Peyer's patch (tissue), 4 donors: ENCODE data around the gene DEXI. TPM values are rescaled to one million over a fixed set of nuclear protein-coding genes. Genes with fewer than 3 reads are reported as not detected.

Source experiments
- DNase-seq, 3 donors: peaks; one replicate each; pipeline ENCODE4 v3.0.0-alpha.2; 2017 to 2019
- H3K27ac ChIP-seq, 4 donors: fragments of 200-600 bp; sonication (generic); one replicate each; pipeline ENCODE4 v1.5.1; 2016 to 2019
- H3K27me3 ChIP-seq, 2 donors: fragments of 200-600 bp; sonication (generic); one replicate each; pipeline ENCODE4 v1.5.1; 2019
- H3K36me3 ChIP-seq, 3 donors: fragments of 200-600 bp; sonication (generic); one replicate each; pipeline ENCODE4 v1.5.1; 2016 to 2019
- H3K4me1 ChIP-seq, 4 donors: fragments of 200-600 bp; sonication (generic); one replicate each; pipeline ENCODE4 v1.5.1; 2016 to 2019
- H3K4me3 ChIP-seq, 4 donors: fragments of 200-600 bp; sonication (generic); 1 replicate in 3 of 4; 2 replicates in 1 of 4; pipeline ENCODE4 v1.5.1; 2016 to 2019; ENCODE audit warnings: mild to moderate bottlenecking in 1 of 4
- H3K9me3 ChIP-seq, 4 donors: fragments of 200-600 bp; sonication (generic); one replicate each; pipeline ENCODE4 v1.5.1; 2016 to 2019; ENCODE audit warnings: mild to moderate bottlenecking in 1 of 4
- CTCF ChIP-seq, 6 experiments: fragments of 450-650 bp in 4 of 6; fragments of 200-600 bp in 2 of 6; sonication (generic) in 1 of 6; IDR thresholded peaks; one replicate each; pipeline ENCODE4 v1.5.1; 2017 to 2019; ENCODE audit warnings: antibody characterized with exemption in 6 of 6, mild to moderate bottlenecking in 3 of 6, moderate library complexity in 1 of 6
- POLR2A ChIP-seq, 2 donors: fragments of 450-650 bp; IDR thresholded peaks; one replicate each; pipeline ENCODE4 v1.5.1; 2017; ENCODE audit warnings: antibody characterized with exemption in 2 of 2, mild to moderate bottlenecking in 2 of 2, moderate library complexity in 2 of 2
- total RNA-seq, 4 donors: library from RNA; depleted of rRNA; stranded (reverse); fragments of >200 nt; gene quantifications; one replicate each; pipeline ENCODE4 v1.1.0, GENCODE V29; 2016

DEXI gene
- total RNA-seq, 4 donors from 2014 or later: 39.8 to 69.3 (median 60.9) TPM

- no peak for DNase-seq
- Histone ChIP-seq H3K9me3 (no peaks in the 10 kb centered on the region), H3K27me3 (no peaks in the 10 kb centered on the region), H3K27ac (no peak overlapping the region), H3K4me3 (no peak overlapping the region), H3K4me1 (peaks cover 0 to 25% (median 2%) of the 10 kb centered on the region in 4 donors), H3K36me3 (peaks cover 0 to 26% (median 0%) of the 10 kb centered on the region in 3 donors)
- TF ChIP-seq POLR2A (IDR thresholded peaks at IDR 0.05) (no peak), CTCF (IDR thresholded peaks at IDR 0.05) (no peak)
Measured at GRCh38 chr16:10921536-10922327, 20.5 kb downstream of the DEXI start.

GRCh38 chr16:10920726-10921427 lies 21.4 kb downstream of the DEXI start:
- Histone ChIP-seq H3K4me1 (peaks cover 0 to 25% (median 2%) of the 10 kb centered on the region in 4 donors), H3K27ac (no peak overlapping the region), H3K4me3 (no peak overlapping the region), H3K27me3 (no peaks in the 10 kb centered on the region), H3K9me3 (no peaks in the 10 kb centered on the region), H3K36me3 (peaks cover 0 to 18% (median 0%) of the 10 kb centered on the region in 3 donors)
- no peak for TF ChIP-seq POLR2A (IDR thresholded peaks at IDR 0.05)
- TF ChIP-seq CTCF (IDR thresholded peaks at IDR 0.05): no peak
- no peak for DNase-seq

- Histone ChIP-seq H3K27ac (peak overlapping the region in 1 of 4 donors; percentile 56), H3K27me3 (no peaks in the 10 kb centered on the region), H3K4me1 (peaks cover 0 to 31% (median 2%) of the 10 kb centered on the region in 4 donors), H3K9me3 (no peaks in the 10 kb centered on the region), H3K36me3 (no peaks in the 10 kb centered on the region), H3K4me3 (no peak overlapping the region)
- DNase-seq: no peak
- TF ChIP-seq CTCF (IDR thresholded peaks at IDR 0.05) (no peak), POLR2A (IDR thresholded peaks at IDR 0.05) (no peak)
Measured at GRCh38 chr16:10919003-10919351, 23.3 kb downstream of the DEXI start.

GRCh38 chr16:10918294-10919002 lies 23.8 kb downstream of the DEXI start:
- H3K9me3 ChIP-seq: no peaks in the 10 kb centered on the region
- peak overlapping the region in 3 of 4 donors; percentile 33 to 56 (median 48) for H3K27ac ChIP-seq
- no peak for TF ChIP-seq POLR2A (IDR thresholded peaks at IDR 0.05)
- peak; percentile 93 to 95 (median 95) for TF ChIP-seq CTCF (IDR thresholded peaks at IDR 0.05)
- H3K36me3 ChIP-seq: no peaks in the 10 kb centered on the region
- peak overlapping the region in 1 of 4 donors; percentile 4 for H3K4me3 ChIP-seq
- no peaks in the 10 kb centered on the region for H3K27me3 ChIP-seq
- peak; percentile 88 to 98 (median 93) for DNase-seq
- H3K4me1 ChIP-seq: peaks cover 0 to 28% (median 2%) of the 10 kb centered on the region in 4 donors

- Histone ChIP-seq H3K27me3 (no peaks in the 10 kb centered on the region), H3K9me3 (no peaks in the 10 kb centered on the region), H3K27ac (peak overlapping the region; percentile 2 to 78 (median 42)), H3K4me1 (peaks cover 0 to 17% (median 2%) of the 10 kb centered on the region in 4 donors), H3K36me3 (no peaks in the 10 kb centered on the region), H3K4me3 (no peak overlapping the region)
- TF ChIP-seq CTCF (IDR thresholded peaks at IDR 0.05) (no peak), POLR2A (IDR thresholded peaks at IDR 0.05) (no peak)
- no peak for DNase-seq
Measured at GRCh38 chr16:10916534-10916933, 25.7 kb downstream of the DEXI start.
